Kidney epithelial cell (primary cell): ENCODE measurements around the gene TEKT5. TPM values are rescaled to one million over a fixed set of nuclear protein-coding genes. Genes with fewer than 3 reads are reported as not detected.

Source experiments
- DNase-seq: peaks from one replicate; pipeline ENCODE4 v3.0.0-alpha.2; 2010; ENCODE audit warnings: low read depth
- H3K27me3 ChIP-seq: 2 replicates; pipeline ENCODE4 v1.6.0; 2011; ENCODE audit warnings: low read length; ENCODE audit not compliant: control insufficient read depth, insufficient read depth
- H3K36me3 ChIP-seq: 2 replicates; pipeline ENCODE4 v1.5.1; 2011; ENCODE audit warnings: low read length; ENCODE audit not compliant: control insufficient read depth, insufficient read depth
- H3K4me3 ChIP-seq: 2 replicates; pipeline ENCODE4 v1.5.1; 2011; ENCODE audit warnings: low read depth, mild to moderate bottlenecking, control low read depth, low read length
- total RNA-seq: library from RNA; depleted of rRNA; stranded (reverse); fragments of >200 nt; gene quantifications from 2 replicates; pipeline ENCODE4 v1.2.3, GENCODE V29; 2015
- TF ChIP-seq, protein P1 (sequence below): IDR thresholded peaks from 2 replicates; pipeline ENCODE4 v1.5.1; 2011; ENCODE audit warnings: mild to moderate bottlenecking, moderate library complexity, low read length, control low read depth, inconsistent platforms; ENCODE audit not compliant: insufficient read depth, poor library complexity, severe bottlenecking

Gene TEKT5
- total RNA-seq, 1 donor from 2014 or later = 0.04 TPM

DNA sequence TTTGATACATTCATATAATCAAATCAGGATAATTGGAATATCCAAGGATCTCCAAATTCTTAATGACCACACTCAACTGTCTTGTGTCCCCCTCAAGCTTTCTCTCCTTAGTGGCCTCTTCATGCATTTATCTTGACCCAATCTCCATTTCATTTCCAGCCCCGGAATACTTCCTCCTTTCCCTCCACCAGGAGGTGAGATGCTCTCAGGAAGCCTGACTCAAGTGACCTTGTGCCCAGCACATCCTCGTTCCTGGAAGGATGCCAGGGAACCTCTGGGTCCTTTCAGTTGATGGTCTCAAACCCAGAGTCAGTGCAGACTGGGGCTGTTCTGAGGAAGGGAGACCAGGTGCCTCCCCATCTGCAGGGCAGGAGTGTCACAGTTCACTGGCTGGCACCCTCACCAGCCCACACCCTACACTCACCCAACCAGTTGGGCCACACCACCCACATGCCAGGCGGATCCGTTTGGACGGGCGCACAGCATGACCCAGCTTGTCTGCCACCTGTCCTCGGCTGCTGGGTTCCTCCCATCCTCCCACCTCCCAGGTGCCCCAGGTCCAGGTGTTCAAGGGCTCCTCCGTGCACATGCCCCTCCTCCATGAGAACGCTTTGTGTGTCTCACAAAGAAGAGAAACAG is 100.3 kb downstream of the TEKT5 start:
- no peaks in the 10 kb centered on the region for H3K36me3 ChIP-seq
- DNase-seq = no peak
- no peak overlapping the region for H3K4me3 ChIP-seq
- no peaks in the 10 kb centered on the region for H3K27me3 ChIP-seq
- TF ChIP-seq, protein P1, sequence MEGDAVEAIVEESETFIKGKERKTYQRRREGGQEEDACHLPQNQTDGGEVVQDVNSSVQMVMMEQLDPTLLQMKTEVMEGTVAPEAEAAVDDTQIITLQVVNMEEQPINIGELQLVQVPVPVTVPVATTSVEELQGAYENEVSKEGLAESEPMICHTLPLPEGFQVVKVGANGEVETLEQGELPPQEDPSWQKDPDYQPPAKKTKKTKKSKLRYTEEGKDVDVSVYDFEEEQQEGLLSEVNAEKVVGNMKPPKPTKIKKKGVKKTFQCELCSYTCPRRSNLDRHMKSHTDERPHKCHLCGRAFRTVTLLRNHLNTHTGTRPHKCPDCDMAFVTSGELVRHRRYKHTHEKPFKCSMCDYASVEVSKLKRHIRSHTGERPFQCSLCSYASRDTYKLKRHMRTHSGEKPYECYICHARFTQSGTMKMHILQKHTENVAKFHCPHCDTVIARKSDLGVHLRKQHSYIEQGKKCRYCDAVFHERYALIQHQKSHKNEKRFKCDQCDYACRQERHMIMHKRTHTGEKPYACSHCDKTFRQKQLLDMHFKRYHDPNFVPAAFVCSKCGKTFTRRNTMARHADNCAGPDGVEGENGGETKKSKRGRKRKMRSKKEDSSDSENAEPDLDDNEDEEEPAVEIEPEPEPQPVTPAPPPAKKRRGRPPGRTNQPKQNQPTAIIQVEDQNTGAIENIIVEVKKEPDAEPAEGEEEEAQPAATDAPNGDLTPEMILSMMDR = no peak

DNA sequence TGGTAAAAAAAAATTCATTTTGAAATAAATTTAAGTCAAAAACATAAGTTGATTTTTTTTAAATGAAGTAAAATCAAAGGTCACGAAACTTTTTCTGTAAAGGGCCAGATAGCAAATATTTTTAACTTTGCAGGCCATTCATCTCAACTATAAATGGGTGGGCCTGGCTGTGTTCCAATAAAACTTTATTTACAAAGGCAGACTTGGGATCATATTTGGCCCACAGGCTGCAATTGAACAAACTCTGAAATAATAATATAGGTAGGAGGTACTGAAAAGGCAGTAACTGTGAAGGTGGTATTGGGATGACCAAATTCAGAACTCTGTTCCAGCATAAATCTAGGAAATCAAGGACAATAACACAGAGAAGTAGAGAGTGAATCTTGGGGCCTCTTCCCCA is 102.1 kb downstream of the TEKT5 start:
- Histone ChIP-seq H3K36me3 (no peaks in the 10 kb centered on the region), H3K4me3 (no peak overlapping the region), H3K27me3 (no peaks in the 10 kb centered on the region)
- TF ChIP-seq, protein P1 = no peak
- no peak for DNase-seq

DNA sequence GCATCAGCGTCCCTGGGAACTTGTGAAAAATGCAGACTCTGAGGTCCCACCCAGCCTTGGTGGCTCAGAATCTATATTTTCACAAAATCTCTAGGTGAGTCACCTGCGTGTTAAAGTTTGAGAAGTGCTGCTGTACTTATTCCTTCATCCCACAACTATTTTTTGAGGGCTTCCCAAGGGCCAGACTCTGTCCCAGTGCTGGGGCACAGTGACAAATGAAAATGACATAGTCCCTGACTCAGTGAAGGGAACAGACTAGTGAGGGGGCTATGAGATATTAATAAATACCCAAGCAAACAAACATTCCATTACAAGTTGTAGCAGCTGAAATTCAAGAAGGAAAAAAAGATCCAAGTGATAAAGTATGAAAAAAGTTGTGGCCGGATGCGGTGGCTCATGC is 104.4 kb downstream of the TEKT5 start:
- H3K36me3 ChIP-seq = no peaks in the 10 kb centered on the region
- no peak for DNase-seq
- TF ChIP-seq, protein P1 = no peak
- no peaks in the 10 kb centered on the region for H3K27me3 ChIP-seq
- no peak overlapping the region for H3K4me3 ChIP-seq

DNA sequence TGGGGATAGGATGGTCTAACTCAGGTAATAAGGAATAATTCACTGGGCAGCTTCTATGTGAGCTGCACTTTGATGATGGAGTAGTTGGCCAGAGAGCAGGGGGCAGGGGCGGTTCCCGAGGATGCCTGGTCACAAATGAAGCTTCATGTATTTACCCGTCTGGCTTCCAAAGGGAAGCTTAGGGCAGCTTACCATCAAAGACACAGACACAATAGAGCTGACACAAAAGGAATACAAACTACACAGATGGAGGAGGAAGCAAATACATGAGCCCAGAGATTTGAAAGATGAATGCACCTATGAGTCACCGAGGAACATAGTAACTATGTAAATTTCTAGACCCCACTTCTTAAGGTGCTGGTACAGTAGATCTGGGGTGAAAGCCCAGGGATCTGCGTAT is 105.6 kb downstream of the TEKT5 start:
- DNase-seq = no peak
- Histone ChIP-seq H3K27me3 (no peaks in the 10 kb centered on the region), H3K36me3 (no peaks in the 10 kb centered on the region), H3K4me3 (no peak overlapping the region)
- TF ChIP-seq, protein P1 = no peak

DNA sequence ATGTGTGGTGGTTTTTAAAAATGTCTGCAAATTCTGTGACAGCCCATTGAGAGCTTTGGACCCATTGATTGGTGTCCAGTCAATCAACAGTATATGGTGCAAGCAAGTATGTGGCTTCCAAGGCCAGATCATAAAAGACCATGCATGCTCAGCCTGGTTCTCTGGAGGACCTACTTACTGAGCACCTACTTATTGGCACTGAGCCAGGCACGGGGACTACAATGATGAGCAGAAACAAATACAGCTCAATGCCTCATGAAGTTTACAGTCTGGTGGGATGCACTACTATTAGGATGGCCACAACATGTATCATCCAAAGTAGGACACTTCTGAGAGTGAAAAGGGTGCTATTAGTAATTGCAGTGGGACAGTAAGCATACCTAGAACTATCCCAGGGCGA is 107.1 kb downstream of the TEKT5 start:
- no peaks in the 10 kb centered on the region for H3K27me3 ChIP-seq
- no peak overlapping the region for H3K4me3 ChIP-seq
- no peaks in the 10 kb centered on the region for H3K36me3 ChIP-seq
- no peak for DNase-seq
- TF ChIP-seq, protein P1 = no peak

DNA sequence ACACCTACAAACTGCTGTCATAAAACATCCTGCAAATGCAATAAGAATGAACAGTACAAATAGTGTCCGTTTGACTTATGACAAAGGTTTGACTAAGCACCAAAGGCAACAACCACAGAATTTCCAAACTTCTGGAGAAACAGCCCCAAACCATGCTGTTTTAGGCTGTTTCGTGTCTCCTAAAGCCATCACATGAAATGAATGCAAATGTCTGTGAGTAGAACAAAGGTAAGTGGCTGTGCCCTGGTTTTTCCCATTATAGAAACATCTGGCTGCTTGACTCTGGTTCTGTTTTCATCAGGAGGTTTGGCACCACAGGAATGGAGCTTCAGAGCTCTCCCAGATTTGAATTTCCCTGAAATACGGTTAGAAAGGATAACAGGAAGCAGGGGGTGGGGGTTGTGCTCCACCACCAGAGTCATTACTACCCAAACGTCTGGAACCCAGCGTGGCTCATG is 109.7 kb downstream of the TEKT5 start:
- TF ChIP-seq, protein P1 = no peak
- H3K27me3 ChIP-seq = no peaks in the 10 kb centered on the region
- no peaks in the 10 kb centered on the region for H3K36me3 ChIP-seq
- no peak overlapping the region for H3K4me3 ChIP-seq
- DNase-seq = no peak
